Mucosa of descending colon (tissue), 3 donors: ENCODE data around the gene GALNT18. TPM values are rescaled to one million over a fixed set of nuclear protein-coding genes. Genes with fewer than 3 reads are reported as not detected.
A peak's percentile ranks its signal among the peaks of the same experiment; 100 is the strongest.
"Not testable (repeated sequence)": the region's sequence is repeated elsewhere in the genome, so short reads cannot be mapped to it uniquely, and the experiment has no call there.

ENCODE experiments used
- ATAC-seq: fragments of 200-7000 bp; cut with Tn5 transposase; one replicate; pipeline ENCODE4 v1.9.1; 2020; ENCODE audit warnings: mild to moderate bottlenecking, moderate library complexity
- DNase-seq, 3 donors: peaks; one replicate each; pipeline ENCODE4 v3.0.0-alpha.2; 2020
- H3K36me3 ChIP-seq: fragments of 200-600 bp; one replicate; pipeline ENCODE4 v1.8.0; 2021; ENCODE audit warnings: low read depth, mild to moderate bottlenecking
- H3K4me1 ChIP-seq: fragments of 200-600 bp; one replicate; pipeline ENCODE4 v1.8.0; 2021; ENCODE audit warnings: low read depth, mild to moderate bottlenecking
- H3K4me3 ChIP-seq: fragments of 200-600 bp; one replicate; pipeline ENCODE4 v1.8.0; 2021; ENCODE audit warnings: mild to moderate bottlenecking
- H3K9me3 ChIP-seq: fragments of 200-600 bp; one replicate; pipeline ENCODE4 v1.8.0; 2021; ENCODE audit warnings: mild to moderate bottlenecking
- intact Hi-C, 2 donors: fragments of 100-400 bp; cut with DNase I in 1 of 2; cut with micrococcal nuclease in 1 of 2; formaldehyde crosslinking; loops; one replicate each; pipeline versions ENCODE4 v1.11.0 to v1.11.1; 2022; cut with DNase I, micrococcal nuclease
- total RNA-seq, 3 donors: library from RNA; stranded (reverse); fragmentation: NEBNext Ultra II Directional in 2 of 3; extraction: Animal tissue kit (Norgen Biotek cat#: 25700) in 2 of 3; gene quantifications; one replicate each; pipeline versions ENCODE4 v1.2.1 to v1.2.4, GENCODE V29; 2021 to 2023
- TF ChIP-seq, protein P1 (sequence below): fragments of 200-600 bp; IDR thresholded peaks from one replicate; pipeline ENCODE4 v1.8.0; 2022; ENCODE audit warnings: antibody characterized with exemption, mild to moderate bottlenecking
- donor health status: DM: no; HTN: no; CAD: no; lungs with moderate emphysema.
- donor health status: DM: no; HTN: no; CAD: no.
- donor health status: DM: no; HTN: yes; CAD: no.

Gene GALNT18
- total RNA-seq, 3 donors from 2014 or later, result 2.0 to 27.8 (median 5.4) TPM

GRCh38 chr11:11370962-11371303 is 250.9 kb downstream of the GALNT18 start:
- intact Hi-C loops, result no loop called here
- TF ChIP-seq, protein P1, sequence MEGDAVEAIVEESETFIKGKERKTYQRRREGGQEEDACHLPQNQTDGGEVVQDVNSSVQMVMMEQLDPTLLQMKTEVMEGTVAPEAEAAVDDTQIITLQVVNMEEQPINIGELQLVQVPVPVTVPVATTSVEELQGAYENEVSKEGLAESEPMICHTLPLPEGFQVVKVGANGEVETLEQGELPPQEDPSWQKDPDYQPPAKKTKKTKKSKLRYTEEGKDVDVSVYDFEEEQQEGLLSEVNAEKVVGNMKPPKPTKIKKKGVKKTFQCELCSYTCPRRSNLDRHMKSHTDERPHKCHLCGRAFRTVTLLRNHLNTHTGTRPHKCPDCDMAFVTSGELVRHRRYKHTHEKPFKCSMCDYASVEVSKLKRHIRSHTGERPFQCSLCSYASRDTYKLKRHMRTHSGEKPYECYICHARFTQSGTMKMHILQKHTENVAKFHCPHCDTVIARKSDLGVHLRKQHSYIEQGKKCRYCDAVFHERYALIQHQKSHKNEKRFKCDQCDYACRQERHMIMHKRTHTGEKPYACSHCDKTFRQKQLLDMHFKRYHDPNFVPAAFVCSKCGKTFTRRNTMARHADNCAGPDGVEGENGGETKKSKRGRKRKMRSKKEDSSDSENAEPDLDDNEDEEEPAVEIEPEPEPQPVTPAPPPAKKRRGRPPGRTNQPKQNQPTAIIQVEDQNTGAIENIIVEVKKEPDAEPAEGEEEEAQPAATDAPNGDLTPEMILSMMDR, result no peak
- Histone ChIP-seq H3K9me3 (no peaks in the 10 kb centered on the region), H3K36me3 (no peaks in the 10 kb centered on the region), H3K4me1 (no peaks in the 10 kb centered on the region), H3K4me3 (no peak overlapping the region)
- no peak for ATAC-seq
- DNase-seq, result no peak

DNA sequence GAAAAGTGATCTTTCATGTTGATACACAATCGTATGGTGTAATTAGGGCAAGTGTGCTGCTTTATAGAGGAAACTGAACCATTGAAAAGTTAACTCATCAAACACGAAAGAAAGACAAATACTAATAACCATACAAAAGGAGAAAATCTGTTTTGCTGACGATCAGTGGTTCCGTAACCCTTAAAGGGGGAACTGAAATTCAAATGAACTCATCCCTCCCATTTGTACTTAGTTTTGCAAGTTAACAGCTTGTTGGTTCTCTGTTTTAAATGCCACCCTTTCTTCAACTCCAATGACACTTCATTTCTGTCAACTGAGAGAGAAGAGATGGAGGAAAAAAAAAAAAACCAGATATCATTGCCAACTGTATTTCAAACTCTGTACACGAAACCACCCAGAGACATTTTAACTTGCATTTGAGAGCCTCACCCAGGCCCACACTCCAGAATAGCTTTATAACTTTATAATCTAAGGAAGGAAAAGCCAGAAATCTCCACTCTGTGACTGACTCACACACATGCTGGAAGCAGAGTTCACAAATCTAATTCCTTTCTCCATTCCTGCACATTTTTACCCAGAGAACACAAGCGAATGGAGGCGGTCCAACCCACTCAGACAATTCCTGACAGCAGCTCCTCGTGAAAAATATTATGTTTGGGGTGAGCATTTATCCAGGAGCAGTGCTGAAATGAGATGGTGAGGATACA is 251.4 kb downstream of the GALNT18 start:
- TF ChIP-seq, protein P1, result no peak
- Histone ChIP-seq H3K9me3 (no peaks in the 10 kb centered on the region), H3K36me3 (no peaks in the 10 kb centered on the region), H3K4me3 (no peak overlapping the region), H3K4me1 (no peaks in the 10 kb centered on the region)
- intact Hi-C loops, result no loop called here
- no peak for ATAC-seq
- no peak for DNase-seq

DNA sequence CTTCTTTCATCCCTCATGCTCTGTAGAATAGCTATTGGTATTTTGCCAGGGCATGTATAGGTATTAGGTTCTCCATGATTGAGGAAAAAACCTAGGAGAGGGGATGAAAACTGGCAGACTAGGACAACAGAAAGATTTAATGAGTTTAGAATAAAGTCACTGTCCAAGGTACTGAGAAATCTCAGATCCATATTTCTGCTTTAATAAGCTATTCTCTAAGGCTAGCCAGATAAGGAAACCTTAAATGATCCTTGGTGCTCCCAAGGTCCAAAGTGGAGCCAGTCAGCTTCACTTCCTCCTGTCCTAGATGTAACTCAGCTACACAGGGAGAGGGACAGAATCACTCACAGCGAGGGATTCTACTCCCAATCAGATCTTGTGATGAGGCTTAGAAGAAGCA is 255.0 kb downstream of the GALNT18 start:
- intact Hi-C loops, result no loop called here
- H3K36me3 ChIP-seq, result no peaks in the 10 kb centered on the region
- ATAC-seq (no peak), DNase-seq (no peak)
- H3K4me3 ChIP-seq, result no peak overlapping the region
- no peaks in the 10 kb centered on the region for H3K9me3 ChIP-seq
- TF ChIP-seq, protein P1, result no peak
- H3K4me1 ChIP-seq, result no peaks in the 10 kb centered on the region

GRCh38 chr11:11363674-11364073 is 258.1 kb downstream of the GALNT18 start:
- no peak for DNase-seq
- intact Hi-C loops, result no loop called here
- ATAC-seq, result no peak

DNA sequence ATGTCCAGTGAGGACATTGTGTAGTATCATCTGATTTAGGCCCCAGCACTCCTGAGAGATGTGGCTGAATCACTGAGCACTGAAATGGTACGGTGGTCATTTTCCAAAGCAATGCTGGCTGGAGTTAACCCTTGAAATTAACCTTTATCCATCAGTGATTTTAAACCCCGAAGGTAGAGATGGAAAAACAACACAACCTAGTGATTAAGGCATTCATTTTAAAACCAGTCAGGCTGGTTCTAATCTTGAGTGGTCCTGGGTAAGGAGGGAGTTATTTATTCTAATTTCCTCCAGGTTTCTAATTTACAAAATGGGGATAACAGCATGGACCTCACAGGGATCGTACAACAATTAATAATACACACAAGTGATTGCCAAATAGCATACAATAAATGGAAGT is 262.2 kb downstream of the GALNT18 start:
- no peak overlapping the region for H3K4me3 ChIP-seq
- intact Hi-C loops, result no loop called here
- H3K9me3 ChIP-seq, result no peaks in the 10 kb centered on the region
- H3K4me1 ChIP-seq, result no peaks in the 10 kb centered on the region
- DNase-seq (no peak), ATAC-seq (no peak)
- TF ChIP-seq, protein P1, result no peak
- H3K36me3 ChIP-seq, result no peaks in the 10 kb centered on the region

More at GRCh38 chr11:11363674-11364073, 258.1 kb downstream of the GALNT18 start:
- Histone ChIP-seq H3K9me3 (no peaks in the 10 kb centered on the region), H3K4me3 (no peak overlapping the region), H3K4me1 (no peaks in the 10 kb centered on the region), H3K36me3 (no peaks in the 10 kb centered on the region)
- TF ChIP-seq, protein P1, result no peak

GRCh38 chr11:11356842-11357241 is 265.0 kb downstream of the GALNT18 start:
- DNase-seq (no peak), ATAC-seq (peak; percentile 21)
- no peak overlapping the region for H3K4me3 ChIP-seq
- H3K9me3 ChIP-seq, result no peaks in the 10 kb centered on the region
- no peaks in the 10 kb centered on the region for H3K4me1 ChIP-seq
- intact Hi-C loops, result no loop called here
- TF ChIP-seq, protein P1, result no peak
- H3K36me3 ChIP-seq, result no peaks in the 10 kb centered on the region

DNA sequence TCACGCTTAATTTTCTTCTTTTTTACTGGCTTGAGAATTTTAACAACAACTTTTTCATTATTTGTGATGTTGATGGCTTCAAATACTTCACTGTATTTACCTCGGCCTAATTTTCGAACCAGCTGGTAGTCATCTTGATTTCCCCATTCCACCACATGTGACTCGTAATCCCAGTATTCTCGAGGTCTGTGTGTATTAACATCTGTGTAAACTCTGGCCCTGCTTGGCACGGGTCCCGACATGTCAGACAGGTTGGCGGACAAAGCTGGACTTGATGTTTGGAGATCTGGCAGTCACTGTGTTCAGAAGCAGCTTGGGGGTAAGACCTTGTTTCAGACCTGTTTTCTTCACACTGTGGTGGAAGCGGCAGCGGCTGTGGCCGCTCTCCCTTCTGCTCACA is 268.9 kb downstream of the GALNT18 start, which contains the start of gene CSNK2A3:
Gene CSNK2A3 (minus strand): TSS at position 373 of the 400 bp plus-strand sequence. CDS start 131 bp downstream, at position 242.
- H3K4me3 ChIP-seq, intact Hi-C loops, H3K9me3 ChIP-seq, H3K36me3 ChIP-seq, DNase-seq, H3K4me1 ChIP-seq: not testable (repeated sequence)
- ATAC-seq, result peak; percentile 15

- intact Hi-C loops, H3K9me3 ChIP-seq: not testable (repeated sequence)
Measured at GRCh38 chr11:11351851-11352250, 270.0 kb downstream of the GALNT18 start.

More at GRCh38 chr11:11351851-11352250, 270.0 kb downstream of the GALNT18 start:
- H3K4me1 ChIP-seq, H3K36me3 ChIP-seq, DNase-seq, ATAC-seq, H3K4me3 ChIP-seq: not testable (repeated sequence)
